Naive thymus-derived CD4-positive, alpha-beta T cell (primary cell): ENCODE measurements around the gene KCNH6. TPM values are rescaled to one million over a fixed set of nuclear protein-coding genes. Genes with fewer than 3 reads are reported as not detected.

Experiments used
- ATAC-seq: fragments of 150-1000 bp; cut with Tn5 transposase; 2 replicates; pipeline ENCODE4 v1.10.0; 2021; ENCODE audit warnings: mild to moderate bottlenecking, moderate library complexity
- CTCF ChIA-PET: fragments of 350-600 bp; sonication (Branson Sonifier 250); formaldehyde crosslinking; loops from one replicate; lab custom pipeline; 2021; ENCODE audit warnings: antibody characterized with exemption; lab: Charles Lee
- POLR2A ChIA-PET: fragments of 350-600 bp; sonication (Branson Sonifier 250); formaldehyde crosslinking; loops from one replicate; lab custom pipeline; 2021; ENCODE audit warnings: antibody characterized with exemption, inconsistent platforms; lab: Charles Lee
- DNase-seq, 9 donors: peaks; one replicate each; pipeline versions ENCODE4 v3.0.0 to v3.0.0-alpha.2; 2020 to 2022; ENCODE audit warnings: mixed read lengths in 1 of 9
- H3K27ac ChIP-seq: one replicate; pipeline ENCODE4 v1.7.0; 2013; ENCODE audit warnings: mild to moderate bottlenecking, low read depth, low read length, moderate library complexity
- H3K27me3 ChIP-seq, 2 donors: one replicate each; pipeline ENCODE4 v1.7.0; 2013; ENCODE audit warnings: low read length in 2 of 2, mild to moderate bottlenecking in 2 of 2, moderate library complexity in 2 of 2; ENCODE audit not compliant: control insufficient read depth in 2 of 2, insufficient read depth in 2 of 2
- H3K36me3 ChIP-seq, 3 experiments: 1 replicate in 2 of 3; 2 replicates in 1 of 3; pipeline ENCODE4 v1.7.0; 2013; ENCODE audit warnings: low read length in 3 of 3, mild to moderate bottlenecking in 3 of 3, moderate library complexity in 1 of 3; ENCODE audit not compliant: insufficient read depth in 3 of 3, control insufficient read depth in 2 of 3
- H3K4me1 ChIP-seq, 2 donors: one replicate each; pipeline ENCODE4 v1.7.0; 2013; ENCODE audit warnings: low read length in 2 of 2, mild to moderate bottlenecking in 2 of 2, moderate library complexity in 1 of 2; ENCODE audit not compliant: control insufficient read depth in 2 of 2, insufficient read depth in 2 of 2
- H3K4me3 ChIP-seq: 2 replicates; pipeline ENCODE4 v1.7.0; 2013; ENCODE audit warnings: mild to moderate bottlenecking, low read length
- H3K9me3 ChIP-seq, 3 experiments: 1 replicate in 2 of 3; 2 replicates in 1 of 3; pipeline ENCODE4 v1.7.0; 2013; ENCODE audit warnings: low read length in 3 of 3; ENCODE audit not compliant: control insufficient read depth in 2 of 3
- H3K27ac Mint-ChIP-seq, 9 donors: one replicate each; pipeline ENCODE4 v1.8.0; 2020 to 2022; ENCODE audit warnings: mixed read lengths in 9 of 9, mild to moderate bottlenecking in 8 of 9, moderate library complexity in 5 of 9, inconsistent platforms in 2 of 9
- H3K27me3 Mint-ChIP-seq, 5 donors: one replicate each; pipeline ENCODE4 v1.8.0; 2021 to 2022; ENCODE audit warnings: mixed read lengths in 5 of 5, mild to moderate bottlenecking in 1 of 5
- H3K36me3 Mint-ChIP-seq, 5 donors: one replicate each; pipeline ENCODE4 v1.8.0; 2020 to 2022; ENCODE audit warnings: mixed read lengths in 5 of 5, mild to moderate bottlenecking in 3 of 5, inconsistent platforms in 1 of 5
- H3K4me1 Mint-ChIP-seq, 7 donors: one replicate each; pipeline ENCODE4 v1.8.0; 2020 to 2022; ENCODE audit warnings: mixed read lengths in 7 of 7, mild to moderate bottlenecking in 3 of 7, inconsistent platforms in 1 of 7
- H3K4me3 Mint-ChIP-seq, 10 donors: one replicate each; pipeline ENCODE4 v1.8.0; 2020 to 2022; ENCODE audit warnings: mild to moderate bottlenecking in 10 of 10, mixed read lengths in 10 of 10, moderate library complexity in 6 of 10, inconsistent platforms in 2 of 10
- H3K9me3 Mint-ChIP-seq, 11 donors: one replicate each; pipeline ENCODE4 v1.8.0; 2020 to 2022; ENCODE audit warnings: mixed read lengths in 11 of 11, mild to moderate bottlenecking in 4 of 11, inconsistent platforms in 1 of 11, moderate library complexity in 1 of 11
- intact Hi-C, 2 donors: fragments of 100-400 bp; cut with micrococcal nuclease; formaldehyde crosslinking; loops; one replicate each; pipeline ENCODE4 v1.15.1; 2023
- polyA plus RNA-seq, 2 donors: library from polyadenylated mRNA; unstranded; fragments of 300-500 nt; fragmentation: Illumina TruSeq; gene quantifications; one replicate each; pipeline ENCODE4 v1.2.3, GENCODE V29; 2021
- total RNA-seq, 6 experiments: library from RNA in 5 of 6; stranded (reverse) in 5 of 6; gene quantifications; 1 replicate in 5 of 6; 2 replicates in 1 of 6; pipeline ENCODE4 v1.2.3 and lab custom pipeline; 2021 to 2026

KCNH6 gene
- total and polyA plus RNA-seq, 7 experiments from 2014 or later: not detected

GRCh38 chr17:63538693-63539595 is 15.8 kb downstream of the KCNH6 start:
- H3K27ac Mint-ChIP-seq: no peak overlapping the region
- Histone ChIP-seq H3K9me3 (no peaks in the 10 kb centered on the region), H3K27ac (no peak overlapping the region), H3K27me3 (peaks cover 0 to 3% of the 10 kb centered on the region in 2 donors), H3K4me3 (no peak overlapping the region), H3K36me3 (no peaks in the 10 kb centered on the region), H3K4me1 (no peaks in the 10 kb centered on the region)
- peaks cover 0 to 1% (median 0%) of the 10 kb centered on the region in 11 donors for H3K9me3 Mint-ChIP-seq
- peaks cover 0 to 9% (median 8%) of the 10 kb centered on the region in 7 donors for H3K4me1 Mint-ChIP-seq
- ChIA-PET CTCF (no interaction called here), POLR2A (no interaction called here)
- H3K36me3 Mint-ChIP-seq: peaks cover 0 to 5% (median 0%) of the 10 kb centered on the region in 5 donors
- intact Hi-C loops: no loop called here
- H3K27me3 Mint-ChIP-seq: peaks cover 36 to 39% (median 37%) of the 10 kb centered on the region in 5 donors
- ATAC-seq (no peak), DNase-seq (no peak)
- H3K4me3 Mint-ChIP-seq: peak overlapping the region in 8 of 10 donors; percentile 12 to 62 (median 36)

- peaks cover 0 to 1% (median 0%) of the 10 kb centered on the region in 11 donors for H3K9me3 Mint-ChIP-seq
- ChIA-PET POLR2A (no interaction called here), CTCF (no interaction called here)
- DNase-seq (no peak), ATAC-seq (no peak)
- no peaks in the 10 kb centered on the region for H3K9me3 ChIP-seq
- H3K27ac ChIP-seq: no peak overlapping the region
- no peaks in the 10 kb centered on the region for H3K4me1 ChIP-seq
- no peaks in the 10 kb centered on the region for H3K36me3 ChIP-seq
- H3K4me3 ChIP-seq: no peak overlapping the region
- H3K4me1 Mint-ChIP-seq: peaks cover 0 to 9% (median 8%) of the 10 kb centered on the region in 7 donors
- intact Hi-C loops: no loop called here
- no peak overlapping the region for H3K27ac Mint-ChIP-seq
- H3K4me3 Mint-ChIP-seq: no peak overlapping the region
- peaks cover 27 to 37% (median 32%) of the 10 kb centered on the region in 5 donors for H3K27me3 Mint-ChIP-seq
- H3K36me3 Mint-ChIP-seq: peaks cover 0 to 5% (median 0%) of the 10 kb centered on the region in 5 donors
- H3K27me3 ChIP-seq: peaks cover 0 to 3% of the 10 kb centered on the region in 2 donors
Observed at GRCh38 chr17:63540590-63540989, 17.4 kb downstream of the KCNH6 start.

GRCh38 chr17:63542218-63542545 is 19.0 kb downstream of the KCNH6 start:
- Mint-ChIP-seq H3K36me3 (peaks cover 0 to 5% (median 0%) of the 10 kb centered on the region in 5 donors), H3K9me3 (peaks cover 0 to 1% (median 0%) of the 10 kb centered on the region in 11 donors), H3K27ac (no peak overlapping the region), H3K4me3 (no peak overlapping the region), H3K4me1 (peaks cover 0 to 9% (median 6%) of the 10 kb centered on the region in 7 donors), H3K27me3 (peaks cover 24 to 34% (median 29%) of the 10 kb centered on the region in 5 donors)
- ATAC-seq (no peak), DNase-seq (no peak)
- Histone ChIP-seq H3K4me1 (no peaks in the 10 kb centered on the region), H3K36me3 (no peaks in the 10 kb centered on the region), H3K4me3 (no peak overlapping the region), H3K27ac (no peak overlapping the region), H3K27me3 (peaks cover 0 to 3% of the 10 kb centered on the region in 2 donors), H3K9me3 (no peaks in the 10 kb centered on the region)
- CTCF ChIA-PET: no interaction called here
- intact Hi-C loops: no loop called here
- POLR2A ChIA-PET: no interaction called here

GRCh38 chr17:63542942-63543821 is 20.0 kb downstream of the KCNH6 start:
- intact Hi-C loops: no loop called here
- H3K9me3 Mint-ChIP-seq: peaks cover 0 to 1% (median 0%) of the 10 kb centered on the region in 11 donors
- peaks cover 0 to 9% (median 8%) of the 10 kb centered on the region in 7 donors for H3K4me1 Mint-ChIP-seq
- no peak for DNase-seq
- Histone ChIP-seq H3K4me1 (no peaks in the 10 kb centered on the region), H3K27me3 (peaks cover 0 to 3% of the 10 kb centered on the region in 2 donors), H3K27ac (no peak overlapping the region), H3K36me3 (no peaks in the 10 kb centered on the region), H3K4me3 (no peak overlapping the region), H3K9me3 (no peaks in the 10 kb centered on the region)
- ChIA-PET POLR2A (no interaction called here), CTCF (interaction anchor here (0.6 kb wide), 1 partner anchor 374 kb away, joined by 3 read pairs; no protein-coding TSS in a partner anchor)
- ATAC-seq: no peak
- H3K4me3 Mint-ChIP-seq: no peak overlapping the region
- peaks cover 17 to 26% (median 25%) of the 10 kb centered on the region in 5 donors for H3K27me3 Mint-ChIP-seq
- H3K36me3 Mint-ChIP-seq: peaks cover 0 to 5% (median 0%) of the 10 kb centered on the region in 5 donors
- peak overlapping the region in 1 of 9 donors; percentile 67 for H3K27ac Mint-ChIP-seq

GRCh38 chr17:63543822-63544420 is 20.8 kb downstream of the KCNH6 start:
- Mint-ChIP-seq H3K27me3 (peaks cover 11 to 20% (median 18%) of the 10 kb centered on the region in 5 donors), H3K4me1 (peaks cover 0 to 8% (median 4%) of the 10 kb centered on the region in 7 donors), H3K9me3 (peaks cover 0 to 1% (median 0%) of the 10 kb centered on the region in 11 donors), H3K4me3 (no peak overlapping the region), H3K36me3 (peaks cover 0 to 5% (median 0%) of the 10 kb centered on the region in 5 donors), H3K27ac (no peak overlapping the region)
- Histone ChIP-seq H3K27ac (no peak overlapping the region), H3K27me3 (no peaks in the 10 kb centered on the region), H3K4me1 (no peaks in the 10 kb centered on the region), H3K4me3 (no peak overlapping the region), H3K36me3 (no peaks in the 10 kb centered on the region), H3K9me3 (no peaks in the 10 kb centered on the region)
- intact Hi-C loops: no loop called here
- POLR2A ChIA-PET: no interaction called here
- DNase-seq: no peak
- ATAC-seq: no peak
- CTCF ChIA-PET: no interaction called here
